Activated T-helper 1 cell treated with Interleukin-2 at 50 U/mL for 16 hours (primary cell): ENCODE results near the gene HOXA9.

Experiments used
- DNase-seq: peaks from one replicate; pipeline ENCODE4 v3.0.0-alpha.2; 2020; ENCODE audit warnings: low read depth

HOXA9 gene

GRCh38 chr7:27165089-27165995 lies at the start of gene HOXA9:
TSS of gene HOXA9 (minus strand) at chr7:27165537. CDS start at chr7:27165457, 80 bp downstream.
- DNase-seq, result no peak

- no peak for DNase-seq
Observed at GRCh38 chr7:27214239-27214950, 49.1 kb upstream of the HOXA9 start.

- no peak for DNase-seq
Observed at GRCh38 chr7:27213433-27214238, 48.3 kb upstream of the HOXA9 start.

GRCh38 chr7:27212497-27213432 lies 47.4 kb upstream of the HOXA9 start:
- no peak for DNase-seq

GRCh38 chr7:27211764-27212204 lies 46.4 kb upstream of the HOXA9 start:
- DNase-seq, result no peak

DNA sequence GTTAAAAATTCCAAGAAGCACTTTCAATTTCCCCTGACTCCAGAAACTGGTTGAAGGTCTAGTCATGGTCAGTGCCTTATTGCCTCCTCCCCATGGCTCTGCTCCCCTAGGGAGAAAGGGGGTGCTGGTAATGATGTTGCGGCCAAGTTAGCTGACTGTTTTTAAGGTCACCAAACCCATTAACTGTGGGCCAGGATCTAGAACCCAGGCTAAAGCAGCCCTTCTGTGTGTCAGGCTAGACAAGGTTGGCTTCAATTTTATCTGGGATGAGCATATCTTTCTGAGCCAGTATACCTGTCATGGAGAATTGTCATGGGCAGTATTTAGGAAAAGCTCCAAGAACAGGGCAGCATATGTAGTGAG lies 45.7 kb upstream of the HOXA9 start:
- no peak for DNase-seq

DNA sequence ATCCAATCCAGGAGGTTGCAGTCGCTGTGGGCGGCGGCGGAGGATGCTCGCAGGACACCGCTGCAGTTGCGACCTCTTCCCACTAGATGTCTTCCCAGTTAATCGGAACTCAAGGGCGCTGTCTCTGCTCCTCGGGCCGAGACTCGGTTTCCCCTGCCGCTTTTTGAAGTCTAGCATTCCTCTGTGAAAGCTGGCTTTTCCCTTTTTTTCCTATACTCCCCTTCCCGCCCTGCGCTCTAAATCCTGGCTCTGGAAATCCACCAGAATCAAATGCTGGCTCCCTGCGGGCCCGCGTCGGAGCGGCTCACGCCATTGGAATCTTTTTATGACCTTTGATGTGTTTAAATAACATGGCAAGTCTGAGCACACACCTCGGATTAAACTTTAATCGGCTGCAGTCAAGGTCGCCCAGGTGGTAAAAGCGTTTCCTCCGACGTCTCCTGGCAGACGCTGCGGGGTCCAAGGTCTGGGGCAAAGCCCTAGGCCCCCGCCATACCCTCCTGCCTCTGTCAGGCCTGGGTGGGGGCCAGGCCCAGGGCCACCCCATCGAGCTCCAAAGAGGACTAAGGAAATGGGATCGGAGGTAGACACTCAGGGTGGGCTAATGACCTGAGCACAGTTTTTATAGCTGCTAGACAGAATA lies 45.2 kb upstream of the HOXA9 start:
- no peak for DNase-seq

DNA sequence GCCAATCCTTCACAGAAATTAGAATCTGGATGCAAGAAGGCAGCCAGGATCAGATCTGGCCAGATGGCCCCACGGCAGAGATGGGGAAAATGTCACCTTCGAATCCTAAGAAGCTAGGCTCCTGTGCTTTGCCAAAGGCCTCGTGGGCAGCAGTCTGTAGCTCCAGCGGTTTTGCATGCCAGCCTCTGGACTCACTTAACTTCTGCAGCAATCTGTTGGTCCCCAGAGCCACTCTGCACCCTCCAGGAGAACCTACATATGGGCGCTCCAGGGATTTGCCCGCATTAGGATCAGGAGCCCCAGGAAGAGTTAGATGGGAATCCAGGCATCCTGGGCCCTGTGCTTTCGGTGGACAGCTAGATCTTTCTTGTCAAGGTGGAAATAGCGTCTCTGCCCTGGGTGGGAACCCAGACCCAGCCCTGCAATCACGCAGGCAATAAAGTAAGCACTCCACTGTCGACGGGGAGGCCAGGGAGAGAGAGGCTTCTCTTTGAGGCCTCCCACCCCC lies 44.6 kb upstream of the HOXA9 start:
- DNase-seq, result no peak

GRCh38 chr7:27208998-27209397 lies 43.7 kb upstream of the HOXA9 start:
- DNase-seq, result no peak

GRCh38 chr7:27207348-27207985 lies 42.1 kb upstream of the HOXA9 start:
- DNase-seq, result no peak

DNA sequence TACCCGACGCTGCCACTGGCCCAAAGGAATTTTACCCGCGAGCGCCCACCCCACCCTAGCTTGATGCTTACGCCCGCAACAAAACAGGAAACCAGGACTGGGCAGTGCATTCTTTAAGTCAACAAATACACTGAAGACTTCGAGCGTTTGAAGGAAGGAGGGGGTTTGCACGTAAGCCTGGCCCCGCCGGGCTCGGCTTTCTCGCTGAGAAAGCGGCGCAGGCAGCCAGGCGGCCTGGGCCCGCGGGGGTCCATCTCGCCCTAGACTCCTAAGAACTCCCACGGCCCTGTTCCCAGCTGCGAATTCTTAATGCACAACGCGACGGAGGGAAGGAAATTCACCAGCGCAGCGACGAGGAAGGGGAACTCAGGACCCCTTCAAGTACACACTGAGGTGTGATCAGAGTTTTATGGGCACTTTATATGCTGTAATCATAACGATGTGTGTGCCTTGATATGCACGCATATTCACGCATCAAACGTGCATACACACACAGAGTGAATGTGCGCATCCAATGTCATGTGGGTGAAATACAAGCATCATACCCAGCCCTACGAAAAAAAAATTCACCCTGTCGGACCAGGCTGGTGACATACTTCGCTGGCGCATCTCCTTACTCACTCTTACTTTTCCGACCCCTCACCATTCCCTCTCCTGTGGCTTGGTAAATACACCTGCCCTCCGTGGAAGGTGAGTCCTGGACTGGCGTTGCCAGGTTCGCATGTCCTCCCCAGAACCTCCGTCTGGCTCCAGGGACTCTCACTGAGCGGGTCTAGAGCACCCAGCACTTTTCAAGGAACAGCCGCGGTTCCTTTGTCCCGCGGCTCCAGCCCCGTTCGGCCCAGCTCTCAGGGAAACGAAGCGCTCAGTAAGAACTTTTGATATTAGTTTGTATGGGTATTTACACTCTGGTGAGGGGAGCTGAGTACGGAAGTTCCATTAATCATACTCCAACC lies 40.3 kb upstream of the HOXA9 start:
- DNase-seq, result no peak

- no peak for DNase-seq
Observed at GRCh38 chr7:27204851-27205322, 39.5 kb upstream of the HOXA9 start.

DNA sequence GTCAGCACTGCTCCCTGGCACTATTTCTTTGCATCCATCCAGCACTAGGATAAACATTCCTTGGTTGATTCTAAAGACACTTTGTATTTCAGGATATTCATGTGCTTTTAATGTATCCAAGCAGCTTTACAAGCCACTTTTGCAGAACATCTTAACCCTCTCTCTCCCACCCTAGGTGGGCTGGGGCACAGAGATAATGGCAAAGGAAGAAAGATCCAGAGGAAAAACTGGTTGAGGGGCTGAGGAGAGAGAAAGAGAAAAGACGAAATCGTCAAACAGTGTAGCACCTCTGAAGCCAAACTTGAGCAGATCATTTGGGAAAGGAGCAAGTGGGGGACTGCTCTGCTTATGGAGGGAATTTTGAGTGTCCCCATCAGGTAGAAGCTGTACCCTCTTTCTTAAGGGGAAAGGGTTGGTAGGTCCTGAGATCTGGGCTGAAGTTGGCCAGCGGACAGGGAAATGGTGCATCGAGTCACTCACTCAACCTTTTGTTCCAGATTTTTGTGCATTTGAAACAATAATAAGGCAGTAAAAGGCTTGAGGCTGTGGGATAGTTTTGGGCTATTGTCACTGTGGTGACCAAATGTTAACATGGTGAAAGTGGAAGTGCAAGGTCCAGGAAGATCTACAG lies 38.7 kb upstream of the HOXA9 start:
- no peak for DNase-seq

DNA sequence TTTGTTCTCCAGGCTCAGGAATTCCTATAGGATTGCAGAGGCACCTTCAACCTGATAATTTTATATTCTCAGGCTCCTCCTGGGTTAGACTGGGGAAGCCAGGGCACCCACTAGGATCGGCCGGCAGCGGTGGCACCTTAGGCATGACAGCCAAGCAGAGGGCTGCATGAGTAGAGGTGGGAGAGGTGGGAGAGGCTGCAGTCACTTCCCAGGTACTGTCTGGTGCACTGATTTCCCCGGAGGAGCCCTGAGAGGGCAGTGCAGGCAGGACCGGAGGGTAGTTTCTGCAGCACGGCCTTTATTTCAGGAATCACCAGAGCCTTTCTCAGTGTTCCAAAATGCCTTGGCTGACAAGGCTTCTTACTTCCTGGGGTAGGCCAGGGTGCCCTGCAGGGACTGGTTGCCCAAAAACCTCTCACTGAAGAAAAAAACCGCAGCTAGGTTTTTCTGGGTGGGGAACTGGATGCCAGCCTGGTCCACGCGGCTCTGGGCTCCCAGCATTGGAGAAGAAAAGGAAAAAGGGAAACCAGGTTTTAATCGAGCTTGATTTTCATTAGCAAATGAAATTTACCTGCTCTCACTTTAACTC lies 38.1 kb upstream of the HOXA9 start:
- no peak for DNase-seq

DNA sequence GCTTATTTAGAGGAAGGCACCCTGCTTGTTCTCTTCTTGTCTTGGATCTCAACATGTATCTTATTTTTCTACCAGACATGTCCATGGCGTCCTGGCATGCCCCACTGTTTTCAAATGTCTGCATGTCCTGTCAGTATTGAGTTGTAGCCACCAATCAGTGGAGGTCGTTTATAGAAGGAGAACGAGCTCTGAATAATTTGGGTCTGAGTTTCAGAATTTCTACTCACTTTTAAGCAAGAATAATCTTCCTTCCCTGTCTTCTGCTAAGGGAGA lies 37.5 kb upstream of the HOXA9 start:
- DNase-seq, result no peak

GRCh38 chr7:27202018-27202861 lies 36.9 kb upstream of the HOXA9 start:
- no peak for DNase-seq

DNA sequence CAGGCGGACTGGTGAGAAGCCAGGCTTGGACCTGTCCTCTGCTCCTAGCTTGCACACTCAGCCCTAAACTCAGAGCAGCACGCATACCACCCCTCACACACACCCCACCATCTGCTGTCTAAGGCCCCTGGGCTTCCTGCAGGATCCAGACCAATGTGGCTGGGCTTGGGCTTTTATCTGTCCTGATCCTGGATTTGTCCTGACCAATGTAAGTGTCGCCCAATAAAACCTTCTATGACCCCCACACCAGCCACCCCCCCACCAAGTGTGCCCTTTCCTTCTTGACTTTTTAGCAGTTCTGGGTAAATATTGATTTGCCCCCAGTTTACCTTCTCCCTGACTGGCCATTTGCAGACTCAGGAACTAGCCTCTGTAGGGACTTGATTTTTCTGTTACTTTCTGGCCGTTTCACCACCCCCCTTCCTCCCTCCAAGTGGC lies 36.3 kb upstream of the HOXA9 start:
- no peak for DNase-seq
